Stimulated activated CD4-positive, alpha-beta T cell treated with anti-CD3 and anti-CD28 coated beads, Interleukin-4, amount 100 ng/mL, for 1 hour (primary cell): Measurements from ENCODE around the gene MLLT3.

Experiments
- DNase-seq: peaks from one replicate; pipeline ENCODE4 v3.0.0-alpha.2; 2020

The MLLT3 gene

GRCh38 chr9:20325008-20325407 lies 297.3 kb downstream of the MLLT3 start:
- DNase-seq, result no peak

- DNase-seq, result no peak
Observed at GRCh38 chr9:20322212-20322611, 300.1 kb downstream of the MLLT3 start.

GRCh38 chr9:20321423-20322082 lies 300.7 kb downstream of the MLLT3 start:
- peak; percentile 17 for DNase-seq

- no peak for DNase-seq
Observed at GRCh38 chr9:20320921-20321320, 301.4 kb downstream of the MLLT3 start.

DNA sequence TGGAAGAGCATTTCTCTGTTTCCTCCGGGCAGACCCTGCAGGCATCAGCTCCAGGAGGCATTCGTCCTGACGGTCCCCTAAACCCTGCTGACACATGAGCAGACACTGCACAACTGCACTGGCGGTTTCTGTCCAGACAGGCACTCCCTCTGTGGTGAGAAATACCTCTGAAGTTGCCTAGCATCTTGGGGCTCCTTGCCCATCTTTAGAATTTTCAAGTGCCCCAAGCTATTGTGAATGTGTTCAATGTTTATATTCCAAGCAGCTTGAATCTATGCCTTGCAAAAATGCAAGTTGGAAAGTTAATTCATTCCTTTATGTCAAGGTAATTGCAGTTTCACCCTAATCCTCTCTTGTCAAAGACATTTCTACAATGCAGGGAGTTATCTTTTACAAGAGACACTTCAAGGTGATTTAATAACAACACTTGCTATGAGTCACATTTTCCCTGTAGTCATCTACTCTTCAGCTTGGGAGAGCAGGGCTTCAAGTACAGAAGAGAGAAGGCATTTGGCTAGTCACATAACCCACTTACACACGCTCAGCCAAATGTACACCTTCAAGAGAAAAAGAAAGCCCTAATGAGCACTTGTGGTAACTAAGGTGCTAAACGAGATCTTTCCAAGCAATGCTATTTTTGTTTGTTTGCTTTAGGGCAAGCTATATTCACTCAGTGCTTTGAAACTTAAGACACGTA lies 302.5 kb downstream of the MLLT3 start:
- peak; percentile 24 for DNase-seq

- no peak for DNase-seq
Observed at GRCh38 chr9:20319241-20319640, 303.1 kb downstream of the MLLT3 start.

DNA sequence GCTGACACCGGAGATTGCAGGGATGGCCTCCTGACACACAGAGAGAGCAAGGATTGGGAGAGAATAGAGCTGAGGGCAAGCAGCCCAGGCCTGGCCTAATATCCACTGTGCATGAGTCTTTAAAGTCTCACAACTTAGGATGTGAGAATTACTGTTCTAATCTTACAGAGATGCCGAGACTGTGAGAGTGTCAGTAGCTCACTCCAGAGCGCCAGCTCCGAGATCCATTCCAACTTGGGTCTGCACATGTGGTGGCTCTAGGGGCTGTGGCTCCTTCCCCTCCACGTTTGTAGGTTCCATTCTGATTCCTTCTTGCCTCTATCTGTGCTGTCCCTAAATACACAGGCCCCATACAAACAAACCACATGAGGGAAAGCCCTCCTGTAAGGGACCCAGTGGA lies 304.6 kb downstream of the MLLT3 start:
- DNase-seq, result no peak

GRCh38 chr9:20316372-20316771 lies 305.9 kb downstream of the MLLT3 start:
- DNase-seq, result no peak

GRCh38 chr9:20315677-20316076 lies 306.6 kb downstream of the MLLT3 start:
- no peak for DNase-seq

GRCh38 chr9:20314981-20315380 lies 307.3 kb downstream of the MLLT3 start:
- DNase-seq, result no peak

GRCh38 chr9:20313415-20313814 lies 308.9 kb downstream of the MLLT3 start:
- no peak for DNase-seq

GRCh38 chr9:20312732-20313131 lies 309.6 kb downstream of the MLLT3 start:
- no peak for DNase-seq

DNA sequence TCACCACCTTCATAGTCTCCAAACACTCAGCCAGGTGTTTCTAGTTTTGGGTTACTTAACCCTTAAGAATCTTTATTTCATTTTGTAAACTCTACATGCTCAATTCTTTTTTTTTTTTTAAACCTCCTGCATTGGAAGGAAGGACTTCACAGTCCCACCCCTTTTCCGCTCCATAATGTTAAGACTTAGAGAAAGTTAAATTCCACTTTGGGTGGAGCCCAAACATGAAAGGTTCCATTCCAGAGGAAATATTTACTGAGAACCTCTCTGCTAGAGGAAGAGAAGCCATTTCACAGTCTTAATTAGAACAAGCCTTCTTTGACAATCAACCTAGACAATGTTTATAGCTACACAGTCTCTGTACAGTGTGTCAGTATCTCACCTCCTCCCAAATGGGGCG lies 312.3 kb downstream of the MLLT3 start:
- no peak for DNase-seq

DNA sequence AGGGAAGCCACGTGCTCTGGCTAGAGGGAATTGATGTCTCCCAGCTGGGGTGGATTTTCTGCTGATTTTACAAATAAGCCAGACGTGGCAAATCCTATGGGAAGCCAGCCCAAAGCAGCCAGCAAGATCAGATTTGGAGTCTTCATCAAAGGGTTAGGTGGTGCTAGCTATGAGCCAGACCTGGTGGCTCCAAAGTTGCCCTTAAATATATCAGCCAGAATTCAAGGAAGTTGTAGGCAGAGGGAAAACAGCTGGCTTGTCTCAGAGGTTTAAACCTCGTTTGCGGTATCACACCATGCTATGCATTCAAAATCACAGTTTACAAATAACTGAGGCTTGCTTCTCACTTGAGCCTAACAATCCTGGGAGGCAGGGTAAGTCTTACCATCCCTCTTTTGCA lies 313.2 kb downstream of the MLLT3 start:
- no peak for DNase-seq

GRCh38 chr9:20307621-20308020 lies 314.7 kb downstream of the MLLT3 start:
- no peak for DNase-seq

DNA sequence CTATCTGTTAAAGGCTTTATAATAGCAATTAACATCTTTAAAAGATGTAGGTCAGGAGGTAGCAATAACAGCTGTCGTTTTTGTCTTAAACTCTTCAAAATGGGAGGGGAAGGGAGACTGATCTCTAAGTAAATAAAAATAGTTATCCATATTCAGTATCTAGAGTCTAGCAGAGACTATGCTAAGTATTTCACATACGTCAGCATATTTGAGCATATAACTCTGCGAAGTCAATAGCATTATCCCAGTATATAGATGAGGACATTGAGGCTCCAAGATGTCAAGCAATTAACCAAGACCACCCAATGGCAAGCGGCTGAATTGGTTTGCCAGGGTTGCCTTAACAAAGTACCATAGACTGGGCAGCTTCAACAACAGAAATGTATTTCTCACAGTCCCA lies 316.8 kb downstream of the MLLT3 start:
- no peak for DNase-seq

GRCh38 chr9:20303996-20304395 lies 318.3 kb downstream of the MLLT3 start:
- DNase-seq, result no peak

DNA sequence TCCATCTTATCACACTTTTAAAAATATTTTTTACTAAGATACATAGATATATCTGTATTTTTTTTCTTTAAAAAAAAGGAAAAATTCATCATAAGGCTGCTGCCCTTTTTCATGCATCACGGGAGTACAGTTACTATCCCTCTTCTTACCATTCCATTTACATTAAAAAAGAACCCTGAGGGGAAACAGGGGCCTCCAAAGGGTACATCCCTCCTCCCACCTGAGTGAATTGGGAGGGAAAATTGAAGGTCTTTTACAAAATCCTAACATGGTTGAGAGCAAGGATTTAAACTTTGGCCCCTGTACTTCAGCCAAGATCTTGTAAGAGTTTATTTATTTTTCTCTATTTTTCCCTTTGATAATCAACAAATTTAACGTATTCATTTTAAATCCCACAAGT lies 319.2 kb downstream of the MLLT3 start:
- DNase-seq, result no peak

DNA sequence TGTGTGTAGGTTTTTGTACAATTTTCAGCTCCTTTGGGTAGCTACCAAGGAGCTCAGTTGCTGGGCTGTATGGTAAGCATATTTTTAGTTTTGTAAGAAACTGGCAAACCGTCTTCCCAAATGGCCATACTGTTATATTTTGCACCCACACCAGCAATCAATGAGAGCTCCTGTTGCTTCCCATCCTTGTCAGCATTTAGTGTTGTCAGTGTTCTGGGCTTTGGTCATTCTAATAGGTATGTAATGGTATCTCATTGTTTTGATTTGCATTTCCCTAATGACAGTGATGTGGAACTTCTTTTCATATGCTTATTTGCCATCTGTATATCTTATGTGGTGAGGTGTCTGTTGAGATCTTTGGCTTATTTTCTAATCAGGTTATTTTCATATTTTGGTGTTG lies 320.1 kb downstream of the MLLT3 start:
- DNase-seq, result no peak

GRCh38 chr9:20300430-20301115 lies 321.7 kb downstream of the MLLT3 start:
- DNase-seq, result no peak

- DNase-seq, result no peak
Observed at GRCh38 chr9:20297646-20298084, 324.6 kb downstream of the MLLT3 start.

DNA sequence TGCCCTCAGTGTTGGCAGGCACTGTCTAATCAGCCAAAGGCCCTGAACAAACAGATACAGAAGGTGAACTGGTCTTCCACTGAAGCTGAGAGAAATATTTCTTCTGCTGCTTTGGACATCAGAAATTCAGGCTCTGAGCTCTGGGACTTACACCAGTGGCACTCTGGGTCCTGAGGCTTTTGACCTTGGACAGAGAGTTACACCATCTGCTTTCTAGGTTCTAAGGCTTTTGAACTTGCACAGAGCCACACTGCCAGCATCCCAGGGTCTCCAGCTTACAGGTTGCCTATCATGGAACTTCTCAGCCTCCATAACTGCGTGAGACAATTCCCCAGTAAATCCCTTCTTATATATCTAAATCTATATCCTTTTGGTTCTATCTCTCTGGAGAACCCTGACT lies 326.7 kb downstream of the MLLT3 start:
- no peak for DNase-seq

- DNase-seq, result no peak
Observed at GRCh38 chr9:20294046-20294750, 328.1 kb downstream of the MLLT3 start.

- DNase-seq, result no peak
Observed at GRCh38 chr9:20292002-20292401, 330.3 kb downstream of the MLLT3 start.
